Measurements from ENCODE around the gene CEP128.

Gene CEP128

GRCh38 chr14:80751285-80751684 is 190.3 kb downstream of the CEP128 start (continued):
- TF ChIP-seq ZNF132 (tag by site-specific recombination; IDR thresholded peaks at IDR 0.05; ENCODE audit: borderline replicate concordance) (no peak), BCL6B (tag by site-specific recombination; IDR thresholded peaks at IDR 0.05) (no peak)

GRCh38 chr14:80726211-80726610 is 215.3 kb downstream of the CEP128 start:
- TF ChIP-seq KLF9 (tag by site-specific recombination; IDR thresholded peaks at IDR 0.05; ENCODE audit: low read depth): no peak
- TF ChIP-seq ZNF335 (tag by site-specific recombination; conservative IDR thresholded peaks at IDR 0.05): no peak
- no peak for TF ChIP-seq ZNF23 (tag by site-specific recombination; IDR thresholded peaks at IDR 0.05; ENCODE audit: borderline replicate concordance)
- TF ChIP-seq PBX3 (CRISPR knock-in tag; IDR thresholded peaks at IDR 0.05): no peak
- TF ChIP-seq ZSCAN23 (tag by site-specific recombination; IDR thresholded peaks at IDR 0.05): no peak
- no peak for TF ChIP-seq ZNF169 (tag by site-specific recombination; IDR thresholded peaks at IDR 0.05)
- no peak for TF ChIP-seq ZNF560 (tag by site-specific recombination; IDR thresholded peaks at IDR 0.05; ENCODE audit: borderline replicate concordance)
- no peak for TF ChIP-seq ZNF19 (tag by site-specific recombination; IDR thresholded peaks at IDR 0.05; ENCODE audit: low read depth)
- TF ChIP-seq, protein P1, sequence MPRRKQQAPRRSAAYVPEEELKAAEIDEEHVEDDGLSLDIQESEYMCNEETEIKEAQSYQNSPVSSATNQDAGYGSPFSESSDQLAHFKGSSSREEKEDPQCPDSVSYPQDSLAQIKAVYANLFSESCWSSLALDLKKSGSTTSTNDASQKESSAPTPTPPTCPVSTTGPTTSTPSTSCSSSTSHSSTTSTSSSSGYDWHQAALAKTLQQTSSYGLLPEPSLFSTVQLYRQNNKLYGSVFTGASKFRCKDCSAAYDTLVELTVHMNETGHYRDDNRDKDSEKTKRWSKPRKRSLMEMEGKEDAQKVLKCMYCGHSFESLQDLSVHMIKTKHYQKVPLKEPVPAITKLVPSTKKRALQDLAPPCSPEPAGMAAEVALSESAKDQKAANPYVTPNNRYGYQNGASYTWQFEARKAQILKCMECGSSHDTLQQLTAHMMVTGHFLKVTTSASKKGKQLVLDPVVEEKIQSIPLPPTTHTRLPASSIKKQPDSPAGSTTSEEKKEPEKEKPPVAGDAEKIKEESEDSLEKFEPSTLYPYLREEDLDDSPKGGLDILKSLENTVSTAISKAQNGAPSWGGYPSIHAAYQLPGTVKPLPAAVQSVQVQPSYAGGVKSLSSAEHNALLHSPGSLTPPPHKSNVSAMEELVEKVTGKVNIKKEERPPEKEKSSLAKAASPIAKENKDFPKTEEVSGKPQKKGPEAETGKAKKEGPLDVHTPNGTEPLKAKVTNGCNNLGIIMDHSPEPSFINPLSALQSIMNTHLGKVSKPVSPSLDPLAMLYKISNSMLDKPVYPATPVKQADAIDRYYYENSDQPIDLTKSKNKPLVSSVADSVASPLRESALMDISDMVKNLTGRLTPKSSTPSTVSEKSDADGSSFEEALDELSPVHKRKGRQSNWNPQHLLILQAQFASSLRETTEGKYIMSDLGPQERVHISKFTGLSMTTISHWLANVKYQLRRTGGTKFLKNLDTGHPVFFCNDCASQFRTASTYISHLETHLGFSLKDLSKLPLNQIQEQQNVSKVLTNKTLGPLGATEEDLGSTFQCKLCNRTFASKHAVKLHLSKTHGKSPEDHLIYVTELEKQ (tag by site-specific recombination; IDR thresholded peaks at IDR 0.05; ENCODE audit: borderline replicate concordance): no peak
- no peak for TF ChIP-seq ATF2 (tag by site-specific recombination; IDR thresholded peaks at IDR 0.05; ENCODE audit: low read depth)
- TF ChIP-seq GLI2 (tag by site-specific recombination; IDR thresholded peaks at IDR 0.05; ENCODE audit: borderline replicate concordance, low read depth): no peak
- TF ChIP-seq ZNF449 (tag by site-specific recombination; IDR thresholded peaks at IDR 0.05): no peak
- TF ChIP-seq TCF7L2 (IDR thresholded peaks at IDR 0.05; ENCODE audit: borderline replicate concordance, low read depth, low read length): no peak
- TF ChIP-seq GFI1B (tag by site-specific recombination; IDR thresholded peaks at IDR 0.05): no peak
- TF ChIP-seq PRDM4 (tag by site-specific recombination; IDR thresholded peaks at IDR 0.05): no peak
- no peak for TF ChIP-seq TRIM28 (IDR thresholded peaks at IDR 0.05; ENCODE audit: borderline replicate concordance, low read length)
- no peak for TF ChIP-seq ZNF350 (tag by site-specific recombination; IDR thresholded peaks at IDR 0.05)
- Histone ChIP-seq H3K4me1 (ENCODE audit: control insufficient read depth, insufficient read depth, low read length) (no peaks in the 10 kb centered on the region), H3K9me3 (ENCODE audit: control insufficient read depth, insufficient read depth, low read depth, low read length) (no peaks in the 10 kb centered on the region), H3K36me3 (ENCODE audit: control insufficient read depth in 2 of 2, insufficient read depth in 1 of 2, low read length in 2 of 2) (no peaks in the 10 kb centered on the region), H3K27ac (ENCODE audit: extremely low read depth, low read depth, low read length) (no peak overlapping the region), H3K4me3 (ENCODE audit: low read depth, low read length) (no peak overlapping the region)
- CTCF ChIA-PET: interaction anchor here (1.1 kb wide), 1 partner anchor 18 kb away, joined by 3 read pairs; no protein-coding TSS in a partner anchor
- POLR2A ChIA-PET: no interaction called here

All from HEK293 (cell line).